ENCODE data around the gene NEDD4. TPM values are rescaled to one million over a fixed set of nuclear protein-coding genes. Genes with fewer than 3 reads are reported as not detected.

The NEDD4 gene
- total and polyA plus RNA-seq, 10 of the 15 experiments (the other 5 are each of a cell fraction or from before 2014, with no cell fraction given): 1.3 to 7.7 (median 4.4) TPM

- H3K36me3 ChIP-seq (ENCODE audit: control insufficient read depth in 2 of 2, insufficient read depth in 2 of 2, low read length in 1 of 2): no peaks in the 10 kb centered on the region
- in situ Hi-C loops (cut with MboI) (no loop called here), intact Hi-C loops (cut with micrococcal nuclease; ENCODE audit: unreplicated experiment) (no loop called here)
- CTCF ChIA-PET: no interaction called here
- FAIRE-seq (no peak), DNase-seq (ENCODE audit: low read depth, low spot score) (no peak), ATAC-seq (no peak)
- WGBS (ENCODE audit: insufficient coverage, insufficient replicate concordance, low lambda C conversion rate, missing lambda C conversion rate): 23% methylated on average over 1 of the region's 2 CpGs
- no peak for TF ChIP-seq NKRF (conservative IDR thresholded peaks at IDR 0.05)
- POLR2A ChIA-PET: no interaction called here
- no peaks in the 10 kb centered on the region for H4K20me1 ChIP-seq (ENCODE audit: control insufficient read depth, insufficient read depth)
- H3K4me3 ChIP-seq: no peak overlapping the region
- RAD21 ChIA-PET (ENCODE audit: unreplicated experiment): no interaction called here
- no peaks in the 10 kb centered on the region; the same call in 1 of the 3 replicates for H3K9me3 ChIP-seq (replicated peaks; ENCODE audit: control insufficient read depth, insufficient read depth, low read length)
- no peaks in the 10 kb centered on the region for H3K79me2 ChIP-seq (ENCODE audit: control insufficient read depth, insufficient read depth, low read length)
- no peak overlapping the region for H3K4me2 ChIP-seq (ENCODE audit: control insufficient read depth, insufficient read depth)
- H3K4me1 ChIP-seq (ENCODE audit: control insufficient read depth, insufficient read depth, low read length): no peaks in the 10 kb centered on the region
- no TSS peak for BruUV-seq (replicated peaks)
- no peak overlapping the region for H3K9ac ChIP-seq (ENCODE audit: control insufficient read depth, insufficient read depth, low read length)
- SMC1A ChIA-PET (ENCODE audit: uncharacterized antibody, unreplicated experiment): no interaction called here
- no peak overlapping the region for H3K27ac ChIP-seq (ENCODE audit: control insufficient read depth, insufficient read depth)
- no peak overlapping the region for H2AFZ ChIP-seq (ENCODE audit: control insufficient read depth, low read depth, low read length)
- no peaks in the 10 kb centered on the region for H3K27me3 ChIP-seq (replicated peaks in 1 of 2; ENCODE audit: control insufficient read depth in 2 of 2, insufficient read depth in 2 of 2, low read length in 1 of 2)
Observed at GRCh38 chr15:56034514-56034913, 41.1 kb upstream of the NEDD4 start.

GRCh38 chr15:56032373-56032772, 39.0 kb upstream of the NEDD4 start:
- H4K20me1 ChIP-seq (ENCODE audit: control insufficient read depth, insufficient read depth): no peaks in the 10 kb centered on the region
- no peaks in the 10 kb centered on the region for H3K27me3 ChIP-seq (replicated peaks in 1 of 2; ENCODE audit: control insufficient read depth in 2 of 2, insufficient read depth in 2 of 2, low read length in 1 of 2)
- WGBS (ENCODE audit: insufficient coverage, insufficient replicate concordance, low lambda C conversion rate, missing lambda C conversion rate): 93% methylated on average over 1 of the region's 1 CpG
- intact Hi-C loops (cut with micrococcal nuclease; ENCODE audit: unreplicated experiment) (no loop called here), in situ Hi-C loops (cut with MboI) (no loop called here)
- ChIA-PET SMC1A (ENCODE audit: uncharacterized antibody, unreplicated experiment) (interaction anchor here (0.6 kb wide), 1 partner anchor 273 kb away, joined by 3 read pairs; no protein-coding TSS in a partner anchor), POLR2A (interaction anchor here (0.6 kb wide), 1 partner anchor 22 kb away, joined by 3 read pairs; no protein-coding TSS in a partner anchor), CTCF (no interaction called here), RAD21 (ENCODE audit: unreplicated experiment) (no interaction called here)
- H3K79me2 ChIP-seq (ENCODE audit: control insufficient read depth, insufficient read depth, low read length): no peaks in the 10 kb centered on the region
- H3K4me2 ChIP-seq (ENCODE audit: control insufficient read depth, insufficient read depth): no peak overlapping the region
- no peak overlapping the region for H2AFZ ChIP-seq (ENCODE audit: control insufficient read depth, low read depth, low read length)
- no peak for DNase-seq (ENCODE audit: low read depth, low spot score)
- no TSS peak for BruUV-seq (replicated peaks)
- no peaks in the 10 kb centered on the region for H3K36me3 ChIP-seq (ENCODE audit: control insufficient read depth in 2 of 2, insufficient read depth in 2 of 2, low read length in 1 of 2)
- no peaks in the 10 kb centered on the region; the same call in 2 of the 3 replicates for H3K9me3 ChIP-seq (replicated peaks; ENCODE audit: control insufficient read depth, insufficient read depth, low read length)
- H3K9ac ChIP-seq (ENCODE audit: control insufficient read depth, insufficient read depth, low read length): no peak overlapping the region
- no peak for FAIRE-seq
- H3K27ac ChIP-seq (ENCODE audit: control insufficient read depth, insufficient read depth): no peak overlapping the region
- no peaks in the 10 kb centered on the region for H3K4me1 ChIP-seq (ENCODE audit: control insufficient read depth, insufficient read depth, low read length)
- H3K4me3 ChIP-seq: no peak overlapping the region
- no peak for ATAC-seq
- TF ChIP-seq SMAD1 (IDR thresholded peaks at IDR 0.05; ENCODE audit: low read depth, partially characterized antibody) (no peak), CHD2 (IDR thresholded peaks at IDR 0.05; ENCODE audit: borderline replicate concordance, low read depth, low read length) (no peak), BCLAF1 (IDR thresholded peaks at IDR 0.05) (no peak), PRDM15 (CRISPR knock-in tag; IDR thresholded peaks at IDR 0.05) (no peak), USF1 (IDR thresholded peaks at IDR 0.05; ENCODE audit: borderline replicate concordance, extremely low read length, insufficient read depth, low read depth, low read length) (no peak)

All from GM12878 (cell line).